GM18858 (cell line): ENCODE results near the gene SSBP4.

Experiments used
- ATAC-seq: cut with Tn5 transposase; IDR thresholded peaks from one replicate; pipeline ENCODE4 v1.9.1; 2021; ENCODE audit not compliant: unreplicated experiment

SSBP4 gene

GRCh38 chr19:18431351-18432197, 12.4 kb downstream of the SSBP4 start:
- ATAC-seq: no peak

GRCh38 chr19:18432275-18433014, 13.2 kb downstream of the SSBP4 start:
- no peak for ATAC-seq

- no peak for ATAC-seq
Measured at GRCh38 chr19:18433015-18433691, 14.0 kb downstream of the SSBP4 start.

GRCh38 chr19:18433735-18434398, 14.7 kb downstream of the SSBP4 start:
- no peak for ATAC-seq

GRCh38 chr19:18434411-18435175, 15.4 kb downstream of the SSBP4 start:
- ATAC-seq: no peak

GRCh38 chr19:18435178-18435841, 16.1 kb downstream of the SSBP4 start:
- ATAC-seq: no peak

- ATAC-seq: no peak
Measured at GRCh38 chr19:18435842-18436670, 16.9 kb downstream of the SSBP4 start.

- ATAC-seq: no peak
Measured at GRCh38 chr19:18436671-18437490, 17.7 kb downstream of the SSBP4 start.

GRCh38 chr19:18437491-18438330, 18.5 kb downstream of the SSBP4 start, which contains the start of gene ISYNA1:
ISYNA1 (minus strand) TSS chr19:18438133; CDS start chr19:18437979, 154 bp downstream.
- no peak for ATAC-seq

GRCh38 chr19:18438331-18439024, 19.3 kb downstream of the SSBP4 start:
- no peak for ATAC-seq

GRCh38 chr19:18439025-18439909, 20.1 kb downstream of the SSBP4 start:
- ATAC-seq: no peak

GRCh38 chr19:18439910-18440237, 20.7 kb downstream of the SSBP4 start:
- ATAC-seq: no peak

- no peak for ATAC-seq
Measured at GRCh38 chr19:18440415-18440877, 21.2 kb downstream of the SSBP4 start.

GRCh38 chr19:18440936-18441803, 22.0 kb downstream of the SSBP4 start:
- ATAC-seq: no peak
